Measurements from ENCODE around the gene LNX1. TPM values are rescaled to one million over a fixed set of nuclear protein-coding genes. Genes with fewer than 3 reads are reported as not detected.
A peak's percentile ranks its signal among the peaks of the same experiment; 100 is the strongest.

LNX1 gene
- total RNA-seq, 1 donor from 2014 or later = 10.7 TPM

- peak; percentile 72 for DNase-seq
Observed at GRCh38 chr4:53571936-53572599, 19.2 kb downstream of the LNX1 start.

- no peak for DNase-seq
Observed at GRCh38 chr4:53563824-53564223, 27.5 kb downstream of the LNX1 start.

GRCh38 chr4:53562409-53562808, 28.9 kb downstream of the LNX1 start:
- no peak for DNase-seq

GRCh38 chr4:53559021-53559620, 32.2 kb downstream of the LNX1 start:
- DNase-seq = no peak

GRCh38 chr4:53558065-53558801, 33.1 kb downstream of the LNX1 start:
- DNase-seq = peak; percentile 54

GRCh38 chr4:53557669-53558064, 33.6 kb downstream of the LNX1 start:
- no peak for DNase-seq

GRCh38 chr4:53556651-53557050, 34.6 kb downstream of the LNX1 start:
- no peak for DNase-seq

- DNase-seq = no peak
Observed at GRCh38 chr4:53553486-53554210, 37.6 kb downstream of the LNX1 start.

GRCh38 chr4:53552711-53553110, 38.6 kb downstream of the LNX1 start:
- no peak for DNase-seq

- DNase-seq = no peak
Observed at GRCh38 chr4:53551958-53552357, 39.3 kb downstream of the LNX1 start.

GRCh38 chr4:53551281-53551864, 39.9 kb downstream of the LNX1 start:
- no peak for DNase-seq

GRCh38 chr4:53548662-53549061, 42.6 kb downstream of the LNX1 start:
- no peak for DNase-seq

GRCh38 chr4:53547983-53548382, 43.3 kb downstream of the LNX1 start:
- DNase-seq = no peak

GRCh38 chr4:53545942-53546581, 45.2 kb downstream of the LNX1 start:
- no peak for DNase-seq

GRCh38 chr4:53545273-53545672, 46.0 kb downstream of the LNX1 start:
- DNase-seq = no peak

- DNase-seq = no peak
Observed at GRCh38 chr4:53543561-53543960, 47.7 kb downstream of the LNX1 start.

- peak; percentile 75 for DNase-seq
Observed at GRCh38 chr4:53541577-53542206, 49.6 kb downstream of the LNX1 start.

GRCh38 chr4:53538756-53539155, 52.5 kb downstream of the LNX1 start:
- DNase-seq = peak; percentile 82

GRCh38 chr4:53537606-53538005, 53.7 kb downstream of the LNX1 start:
- no peak for DNase-seq

GRCh38 chr4:53536328-53536727, 55.0 kb downstream of the LNX1 start:
- DNase-seq = no peak

- DNase-seq = no peak
Observed at GRCh38 chr4:53535567-53535966, 55.7 kb downstream of the LNX1 start.

All from tongue (tissue), 2 donors.